ENCODE results near the gene KRTAP10-4.

Gene KRTAP10-4

GRCh38 chr21:44539991-44540666 lies 33.4 kb upstream of the KRTAP10-4 start, which contains the start of gene KRTAP10-1:
Gene KRTAP10-1, minus strand, starts transcription at chr21:44540195. Its CDS starts 45 bp downstream, at chr21:44540150.
- H3K4me1 ChIP-seq, result no peaks in the 10 kb centered on the region
- H3K27ac ChIP-seq, result no peak within 1 kb of the TSS
- no peaks in the 10 kb centered on the region for H3K36me3 ChIP-seq
- no peak for DNase-seq
- H3K27me3 ChIP-seq, result peaks cover 0 to 14% of the 10 kb centered on the region in 2 donors
- TF ChIP-seq CTCF (IDR thresholded peaks at IDR 0.05), result no peak
- intact Hi-C loops (cut with DNase I; ENCODE audit: low total_unique reads), result no loop called here
- no peak within 1 kb of the TSS for H3K4me3 ChIP-seq
- peaks cover 0 to 15% (median 0%) of the 10 kb centered on the region in 3 donors for H3K9me3 ChIP-seq

GRCh38 chr21:44540741-44541288 lies 32.7 kb upstream of the KRTAP10-4 start:
- DNase-seq, result no peak
- peaks cover 0 to 15% (median 0%) of the 10 kb centered on the region in 3 donors for H3K9me3 ChIP-seq
- intact Hi-C loops (cut with DNase I; ENCODE audit: low total_unique reads), result no loop called here

GRCh38 chr21:44542716-44543115 lies 30.8 kb upstream of the KRTAP10-4 start:
- H3K36me3 ChIP-seq, result no peaks in the 10 kb centered on the region
- no peak overlapping the region for H3K27ac ChIP-seq
- TF ChIP-seq CTCF (IDR thresholded peaks at IDR 0.05), result no peak
- intact Hi-C loops (cut with DNase I; ENCODE audit: low total_unique reads), result no loop called here
- H3K4me3 ChIP-seq, result no peak overlapping the region
- peaks cover 6 to 25% (median 6%) of the 10 kb centered on the region in 3 donors for H3K9me3 ChIP-seq
- peaks cover 0 to 13% of the 10 kb centered on the region in 2 donors for H3K27me3 ChIP-seq
- no peak for DNase-seq
- H3K4me1 ChIP-seq, result no peaks in the 10 kb centered on the region

More at GRCh38 chr21:44540741-44541288, 32.7 kb upstream of the KRTAP10-4 start:
- Histone ChIP-seq H3K27ac (no peak overlapping the region), H3K27me3 (peaks cover 0 to 14% of the 10 kb centered on the region in 2 donors), H3K4me3 (no peak overlapping the region), H3K4me1 (no peaks in the 10 kb centered on the region), H3K36me3 (no peaks in the 10 kb centered on the region)
- no peak for TF ChIP-seq CTCF (IDR thresholded peaks at IDR 0.05)

GRCh38 chr21:44544566-44544965 lies 29.0 kb upstream of the KRTAP10-4 start:
- DNase-seq, result no peak
- Histone ChIP-seq H3K4me3 (no peak overlapping the region), H3K9me3 (peaks cover 6 to 25% (median 6%) of the 10 kb centered on the region in 3 donors), H3K27ac (no peak overlapping the region), H3K36me3 (no peaks in the 10 kb centered on the region), H3K27me3 (peaks cover 0 to 3% of the 10 kb centered on the region in 2 donors), H3K4me1 (no peaks in the 10 kb centered on the region)
- intact Hi-C loops (cut with DNase I; ENCODE audit: low total_unique reads), result no loop called here
- no peak for TF ChIP-seq CTCF (IDR thresholded peaks at IDR 0.05)

GRCh38 chr21:44547656-44548331 lies 25.7 kb upstream of the KRTAP10-4 start:
- Histone ChIP-seq H3K4me1 (no peaks in the 10 kb centered on the region), H3K27ac (no peak overlapping the region), H3K4me3 (no peak overlapping the region), H3K36me3 (no peaks in the 10 kb centered on the region), H3K9me3 (peaks cover 6 to 19% (median 6%) of the 10 kb centered on the region in 3 donors), H3K27me3 (peaks cover 0 to 29% of the 10 kb centered on the region in 2 donors)
- no peak for DNase-seq
- no peak for TF ChIP-seq CTCF (IDR thresholded peaks at IDR 0.05)
- intact Hi-C loops (cut with DNase I; ENCODE audit: low total_unique reads), result no loop called here

Data from tibial artery (tissue), 4 donors.